ENCODE results near the gene SMG9. TPM values are rescaled to one million over a fixed set of nuclear protein-coding genes. Genes with fewer than 3 reads are reported as not detected.

Gene SMG9
- total RNA-seq, 4 donors from 2014 or later, result 14.6 to 49.8 (median 28.0) TPM

DNA sequence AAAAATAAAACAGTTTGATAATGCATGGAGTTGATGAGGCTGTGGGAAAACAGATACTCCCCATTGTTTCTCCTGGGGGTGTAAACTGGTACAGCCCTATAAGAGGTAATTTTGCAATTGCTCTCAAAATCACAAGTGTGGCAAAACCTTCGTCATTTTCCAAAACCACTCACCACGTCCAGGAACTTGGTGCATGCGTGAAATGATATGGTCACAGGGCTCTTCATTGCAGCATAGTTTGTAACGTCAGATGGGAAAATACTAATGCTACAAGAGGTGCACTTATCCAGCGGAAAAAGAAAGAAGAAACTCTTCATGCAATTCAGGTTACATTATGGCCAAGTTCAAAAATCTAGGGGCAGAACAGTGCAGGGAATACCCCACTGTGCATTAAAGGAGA, 72.9 kb downstream of the SMG9 start:
- TF ChIP-seq, protein P1, sequence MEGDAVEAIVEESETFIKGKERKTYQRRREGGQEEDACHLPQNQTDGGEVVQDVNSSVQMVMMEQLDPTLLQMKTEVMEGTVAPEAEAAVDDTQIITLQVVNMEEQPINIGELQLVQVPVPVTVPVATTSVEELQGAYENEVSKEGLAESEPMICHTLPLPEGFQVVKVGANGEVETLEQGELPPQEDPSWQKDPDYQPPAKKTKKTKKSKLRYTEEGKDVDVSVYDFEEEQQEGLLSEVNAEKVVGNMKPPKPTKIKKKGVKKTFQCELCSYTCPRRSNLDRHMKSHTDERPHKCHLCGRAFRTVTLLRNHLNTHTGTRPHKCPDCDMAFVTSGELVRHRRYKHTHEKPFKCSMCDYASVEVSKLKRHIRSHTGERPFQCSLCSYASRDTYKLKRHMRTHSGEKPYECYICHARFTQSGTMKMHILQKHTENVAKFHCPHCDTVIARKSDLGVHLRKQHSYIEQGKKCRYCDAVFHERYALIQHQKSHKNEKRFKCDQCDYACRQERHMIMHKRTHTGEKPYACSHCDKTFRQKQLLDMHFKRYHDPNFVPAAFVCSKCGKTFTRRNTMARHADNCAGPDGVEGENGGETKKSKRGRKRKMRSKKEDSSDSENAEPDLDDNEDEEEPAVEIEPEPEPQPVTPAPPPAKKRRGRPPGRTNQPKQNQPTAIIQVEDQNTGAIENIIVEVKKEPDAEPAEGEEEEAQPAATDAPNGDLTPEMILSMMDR (IDR thresholded peaks at IDR 0.05), result no peak
- TF ChIP-seq EP300 (IDR thresholded peaks at IDR 0.05) (no peak), POLR2A (IDR thresholded peaks at IDR 0.05) (no peak)
- no peak overlapping the region for H3K27ac ChIP-seq
- H3K36me3 ChIP-seq, result no peaks in the 10 kb centered on the region
- H3K27me3 ChIP-seq, result no peaks in the 10 kb centered on the region
- H3K4me1 ChIP-seq, result no peaks in the 10 kb centered on the region
- H3K9me3 ChIP-seq, result no peaks in the 10 kb centered on the region
- no peak overlapping the region for H3K4me3 ChIP-seq
- WGBS, 2 donors, result 80 to 81% methylated on average over 5 of the region's 5 CpGs
- DNase-seq (ENCODE audit: low spot score in 2 of 2), result no peak

DNA sequence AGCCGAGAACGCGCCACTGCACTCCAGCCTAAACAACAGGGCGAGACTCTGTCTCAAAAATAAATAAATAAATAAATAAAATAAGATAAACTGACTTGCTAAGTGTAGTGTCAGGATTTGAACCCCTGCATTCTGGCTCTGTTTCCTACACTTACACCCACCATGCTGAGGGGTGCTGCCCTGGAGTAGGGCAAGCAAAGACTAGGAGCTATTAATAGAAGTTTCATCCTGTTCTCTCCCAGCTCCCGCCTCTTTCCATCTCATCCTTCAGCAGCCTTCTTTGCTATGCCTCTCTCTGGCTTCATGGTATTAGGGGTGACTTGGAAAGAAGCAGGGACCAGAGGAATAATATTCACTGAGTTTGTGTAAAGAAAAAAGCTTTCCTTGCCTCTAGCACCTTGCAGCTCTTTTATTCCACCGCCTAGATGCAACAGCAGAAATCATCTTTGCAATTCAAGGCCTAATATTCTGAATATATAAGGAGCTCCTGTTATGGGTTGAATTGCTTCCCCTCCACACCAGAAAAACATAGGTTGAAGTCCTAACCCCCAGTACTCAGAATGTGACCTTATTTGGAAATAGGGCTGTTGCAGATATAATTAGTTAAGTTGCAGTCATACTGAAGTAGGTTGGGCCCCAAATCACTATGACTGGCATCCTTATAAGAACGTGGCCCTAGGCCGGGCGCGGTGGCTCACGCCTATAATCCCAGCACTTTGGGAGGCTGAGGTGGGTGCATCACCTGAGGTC, 76.1 kb downstream of the SMG9 start:
- no peak overlapping the region for H3K4me3 ChIP-seq
- no peak for DNase-seq (ENCODE audit: low spot score in 2 of 2)
- H3K27me3 ChIP-seq, result no peaks in the 10 kb centered on the region
- no peaks in the 10 kb centered on the region for H3K36me3 ChIP-seq
- H3K4me1 ChIP-seq, result no peaks in the 10 kb centered on the region
- no peak overlapping the region for H3K27ac ChIP-seq
- no peaks in the 10 kb centered on the region for H3K9me3 ChIP-seq
- TF ChIP-seq, protein P1 (IDR thresholded peaks at IDR 0.05), result no peak
- TF ChIP-seq POLR2A (IDR thresholded peaks at IDR 0.05) (no peak), EP300 (IDR thresholded peaks at IDR 0.05) (no peak)
- 91 to 95% methylated on average over 11 of the region's 11 CpGs for WGBS, 2 donors

Other genes with a start within 250 kb of the SMG9 start
- 10 to 100 TPM; 33.7 to 54.5 (median 41.9) TPM for gene ETHE1, start 227.8 kb downstream of the SMG9 start, total RNA-seq
- under 1 TPM in 2 of 4 donors, not detected in 2; 0.60 to 0.63 TPM for gene ZNF575, start 221.8 kb downstream of the SMG9 start, total RNA-seq
- 10 to 100 TPM; 18.6 to 30.6 (median 25.7) TPM for gene XRCC1, start 179.4 kb downstream of the SMG9 start, total RNA-seq
- 10 to 100 TPM in 3 of 4 donors, 1 to 10 TPM in 1; 7.5 to 45.7 (median 21.6) TPM for gene PINLYP, start 179.2 kb downstream of the SMG9 start, total RNA-seq
- 10 to 100 TPM; 21.6 to 26.1 (median 23.6) TPM for gene IRGQ, start 158.8 kb downstream of the SMG9 start, total RNA-seq
- gene ZNF576, start 158.4 kb downstream of the SMG9 start, total RNA-seq, result 10 to 100 TPM in 3 of 4 donors, 1 to 10 TPM in 1; 9.9 to 18.8 (median 15.2) TPM
- gene SRRM5, start 142.9 kb downstream of the SMG9 start, total RNA-seq, result under 1 TPM; 0.20 to 0.84 (median 0.52) TPM
- gene ZNF428, start 135.3 kb downstream of the SMG9 start, total RNA-seq, result 10 to 100 TPM; 38.1 to 61.1 (median 50.5) TPM
- 100 to 1,000 TPM in 2 of 4 donors, 10 to 100 TPM in 2; 85.2 to 108 (median 102) TPM for gene CADM4, start 115.1 kb downstream of the SMG9 start, total RNA-seq
- 10 to 100 TPM; 12.9 to 19.7 (median 16.4) TPM for gene PLAUR, start 84.8 kb downstream of the SMG9 start, total RNA-seq
- not detected for gene IRGC, start 38.9 kb downstream of the SMG9 start, total RNA-seq
- 10 to 100 TPM in 1 of 4 donors, 1 to 10 TPM in 3; 4.6 to 18.3 (median 6.8) TPM for gene KCNN4, start 26.0 kb upstream of the SMG9 start, total RNA-seq
- 1 to 10 TPM in 1 of 4 donors, under 1 TPM in 3; 0.39 to 2.1 (median 0.53) TPM for gene LYPD5, start 47.5 kb upstream of the SMG9 start, total RNA-seq
- gene ZNF283, start 72.4 kb upstream of the SMG9 start, total RNA-seq, result 10 to 100 TPM in 2 of 4 donors, 1 to 10 TPM in 2; 4.2 to 12.3 (median 10.4) TPM
- gene ZNF404, start 129.0 kb upstream of the SMG9 start, total RNA-seq, result 1 to 10 TPM in 3 of 4 donors, under 1 TPM in 1; 0.90 to 3.7 (median 1.1) TPM
- 10 to 100 TPM in 3 of 4 donors, 1 to 10 TPM in 1; 8.7 to 26.9 (median 17.7) TPM for gene ZNF45, start 180.3 kb upstream of the SMG9 start, total RNA-seq
- 1 to 10 TPM; 3.6 to 7.3 (median 6.5) TPM for gene ZNF221, start 196.3 kb upstream of the SMG9 start, total RNA-seq
- 1 to 10 TPM; 4.2 to 7.2 (median 5.1) TPM for gene ZNF155, start 229.2 kb upstream of the SMG9 start, total RNA-seq
- gene ZNF230, start 248.0 kb upstream of the SMG9 start, total RNA-seq, result 1 to 10 TPM; 3.9 to 5.3 (median 5.2) TPM

Measured in tibial nerve (tissue), 4 donors.